ENCODE data around the gene WEE1.
A peak's percentile ranks its signal among the peaks of the same experiment; 100 is the strongest.
"Not testable (repeated sequence)": the region's sequence is repeated elsewhere in the genome, so short reads cannot be mapped to it uniquely, and the experiment has no call there.

WEE1 gene

GRCh38 chr11:9538548-9538947 is 34.9 kb upstream of the WEE1 start:
- no peak overlapping the region for H3K27ac ChIP-seq
- TF ChIP-seq CTCF (IDR thresholded peaks at IDR 0.05): no peak
- TF ChIP-seq ZFX (IDR thresholded peaks at IDR 0.05; ENCODE audit: borderline replicate concordance): no peak

GRCh38 chr11:9549216-9549615 is 24.3 kb upstream of the WEE1 start:
- H3K27ac ChIP-seq: not testable (repeated sequence)

- H3K27ac ChIP-seq: no peak overlapping the region
- no peak for TF ChIP-seq CTCF (IDR thresholded peaks at IDR 0.05)
- no peak for TF ChIP-seq ZFX (IDR thresholded peaks at IDR 0.05; ENCODE audit: borderline replicate concordance)
These were observed 23.3 kb upstream of the WEE1 start for GRCh38 chr11:9550191-9550628.

- TF ChIP-seq CTCF (IDR thresholded peaks at IDR 0.05): no peak
- no peak for TF ChIP-seq ZFX (IDR thresholded peaks at IDR 0.05; ENCODE audit: borderline replicate concordance)
- H3K27ac ChIP-seq: no peak overlapping the region
These were observed 12.0 kb upstream of the WEE1 start for GRCh38 chr11:9561279-9561982.

GRCh38 chr11:9562716-9563115 is 10.8 kb upstream of the WEE1 start:
- TF ChIP-seq CTCF (IDR thresholded peaks at IDR 0.05): no peak
- no peak overlapping the region for H3K27ac ChIP-seq

- TF ChIP-seq CTCF (IDR thresholded peaks at IDR 0.05) (no peak), ZFX (IDR thresholded peaks at IDR 0.05; ENCODE audit: borderline replicate concordance) (no peak)
- no peak overlapping the region for H3K27ac ChIP-seq
These were observed 10.2 kb upstream of the WEE1 start for GRCh38 chr11:9563196-9563730.

GRCh38 chr11:9565822-9566560 is 7.5 kb upstream of the WEE1 start:
- TF ChIP-seq CTCF (IDR thresholded peaks at IDR 0.05) (no peak), ZFX (IDR thresholded peaks at IDR 0.05; ENCODE audit: borderline replicate concordance) (no peak)
- H3K27ac ChIP-seq: peak overlapping the region; percentile 97
